HUES48 (cell line): ENCODE measurements around the gene CTNND2.
A peak's percentile ranks its signal among the peaks of the same experiment; 100 is the strongest.

Experiments used
- H3K27ac ChIP-seq: one replicate; pipeline ENCODE4 v1.7.0; 2013; ENCODE audit warnings: low read depth, low read length, inconsistent platforms
- H3K27me3 ChIP-seq: 2 replicates; pipeline ENCODE4 v1.6.1; 2013; ENCODE audit warnings: mild to moderate bottlenecking, low read length; ENCODE audit not compliant: control insufficient read depth, insufficient read depth
- H3K36me3 ChIP-seq: 2 replicates; pipeline ENCODE4 v1.6.1; 2013; ENCODE audit warnings: low read length; ENCODE audit not compliant: control insufficient read depth, insufficient read depth
- H3K4me1 ChIP-seq: 2 replicates; pipeline ENCODE4 v1.6.1; 2013; ENCODE audit warnings: mild to moderate bottlenecking, low read length; ENCODE audit not compliant: control insufficient read depth, insufficient read depth
- H3K4me3 ChIP-seq: 2 replicates; pipeline ENCODE4 v1.5.1; 2013; ENCODE audit warnings: mild to moderate bottlenecking, low read depth, low read length
- H3K9ac ChIP-seq: 2 replicates; pipeline ENCODE4 v1.6.1; 2013; ENCODE audit warnings: mild to moderate bottlenecking, low read depth, low read length, moderate library complexity
- H3K9me3 ChIP-seq: 2 replicates; pipeline ENCODE4 v1.6.1; 2013; ENCODE audit warnings: low read length; ENCODE audit not compliant: control insufficient read depth, insufficient read depth

The CTNND2 gene

DNA sequence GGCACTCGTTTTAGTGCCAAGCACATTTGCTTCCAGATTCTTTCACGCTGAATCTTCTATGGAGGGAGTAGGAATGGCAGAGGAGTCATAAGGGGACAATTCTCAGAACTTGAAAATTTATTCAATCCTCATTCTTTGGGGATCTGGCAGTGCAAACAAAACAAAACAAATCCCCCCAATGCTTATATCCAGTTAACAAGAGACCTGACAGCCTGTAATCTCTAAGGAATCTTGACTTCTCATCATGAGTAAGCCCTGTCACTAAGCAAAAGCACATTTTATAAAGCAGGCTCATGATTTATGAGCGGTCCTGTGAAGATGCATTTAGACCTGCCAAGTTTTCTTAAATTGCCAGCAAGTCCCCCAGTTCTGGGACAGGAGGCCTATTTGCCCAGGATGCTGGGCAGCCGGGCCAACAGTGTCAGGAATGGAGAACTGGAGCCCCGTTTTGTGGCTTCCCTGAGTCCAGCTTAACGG lies 513.9 kb downstream of the CTNND2 start:
- Histone ChIP-seq H3K4me3 (no peak overlapping the region), H3K36me3 (no peaks in the 10 kb centered on the region), H3K9me3 (no peaks in the 10 kb centered on the region), H3K4me1 (peaks cover 14% of the 10 kb centered on the region), H3K27me3 (peaks cover 11% of the 10 kb centered on the region), H3K9ac (no peak overlapping the region), H3K27ac (no peak overlapping the region)

DNA sequence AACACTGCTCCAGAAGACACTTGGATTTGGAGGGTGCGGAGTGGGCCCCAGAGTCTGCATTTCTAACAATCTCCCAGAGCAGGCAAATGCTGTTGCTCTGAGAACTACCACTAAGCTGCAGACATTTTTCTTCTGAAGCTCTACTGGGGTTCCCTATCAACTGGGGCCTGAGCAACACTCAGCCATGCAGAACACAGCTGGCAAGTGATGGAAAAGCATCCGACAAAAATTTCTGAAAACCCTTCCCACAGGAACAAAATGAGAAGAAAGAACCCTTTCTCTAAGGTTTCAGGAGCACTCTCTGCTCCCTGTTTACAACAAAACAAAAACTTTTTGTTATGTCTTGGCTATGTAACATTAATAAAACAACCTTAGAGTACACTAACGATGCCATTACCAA lies 516.9 kb downstream of the CTNND2 start:
- no peaks in the 10 kb centered on the region for H3K36me3 ChIP-seq
- no peak overlapping the region for H3K4me3 ChIP-seq
- no peak overlapping the region for H3K27ac ChIP-seq
- no peaks in the 10 kb centered on the region for H3K9me3 ChIP-seq
- H3K9ac ChIP-seq = no peak overlapping the region
- H3K4me1 ChIP-seq = peaks cover 15% of the 10 kb centered on the region
- H3K27me3 ChIP-seq = peaks cover 39% of the 10 kb centered on the region

DNA sequence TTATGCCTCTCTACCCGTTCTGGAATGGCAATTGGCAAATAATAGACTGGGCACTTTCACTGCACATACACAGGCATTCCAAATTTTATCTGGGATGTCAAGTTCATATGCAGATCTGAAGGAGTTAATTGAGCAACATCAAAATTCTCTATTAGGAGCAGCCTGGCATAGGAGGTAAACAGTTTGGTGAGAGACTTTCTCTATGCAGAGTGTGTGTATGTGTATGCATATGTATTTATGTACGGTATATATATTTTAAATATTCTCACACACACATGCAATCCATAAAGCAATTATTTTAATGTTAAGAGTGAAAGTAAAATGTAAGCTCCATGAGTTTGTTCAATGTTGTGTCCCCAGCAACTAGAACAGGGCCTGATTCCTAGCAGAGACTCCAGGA lies 517.8 kb downstream of the CTNND2 start:
- Histone ChIP-seq H3K36me3 (no peaks in the 10 kb centered on the region), H3K9ac (no peak overlapping the region), H3K9me3 (no peaks in the 10 kb centered on the region), H3K4me3 (0 out of 2 replicates have a peak overlapping the region, but pooled peaks have one; percentile 55), H3K4me1 (peaks cover 15% of the 10 kb centered on the region), H3K27me3 (peaks cover 40% of the 10 kb centered on the region), H3K27ac (no peak overlapping the region)

DNA sequence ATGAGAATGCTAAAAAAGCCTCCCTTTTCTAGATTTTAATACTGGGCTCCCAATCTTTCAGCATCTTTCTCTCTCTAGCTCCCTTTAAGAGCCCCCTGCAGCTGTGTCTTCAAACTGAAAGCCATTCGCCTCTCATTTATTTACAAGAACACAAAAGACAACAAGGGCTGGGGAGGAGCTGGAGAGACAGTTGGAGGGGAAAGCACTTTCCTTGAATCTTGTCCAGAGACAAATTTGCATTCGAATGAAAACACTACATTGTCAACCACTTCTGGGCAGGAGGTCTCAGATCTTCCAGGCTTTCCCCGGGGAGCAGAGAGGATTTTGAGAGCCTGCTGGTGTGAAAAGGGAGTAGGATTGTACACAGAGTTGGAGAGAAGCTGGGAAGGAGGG lies 518.3 kb downstream of the CTNND2 start:
- peak overlapping the region; percentile 55 for H3K4me3 ChIP-seq
- no peaks in the 10 kb centered on the region for H3K9me3 ChIP-seq
- peaks cover 15% of the 10 kb centered on the region for H3K4me1 ChIP-seq
- peaks cover 40% of the 10 kb centered on the region for H3K27me3 ChIP-seq
- H3K27ac ChIP-seq = peak overlapping the region; percentile 4
- no peaks in the 10 kb centered on the region for H3K36me3 ChIP-seq
- no peak overlapping the region for H3K9ac ChIP-seq

DNA sequence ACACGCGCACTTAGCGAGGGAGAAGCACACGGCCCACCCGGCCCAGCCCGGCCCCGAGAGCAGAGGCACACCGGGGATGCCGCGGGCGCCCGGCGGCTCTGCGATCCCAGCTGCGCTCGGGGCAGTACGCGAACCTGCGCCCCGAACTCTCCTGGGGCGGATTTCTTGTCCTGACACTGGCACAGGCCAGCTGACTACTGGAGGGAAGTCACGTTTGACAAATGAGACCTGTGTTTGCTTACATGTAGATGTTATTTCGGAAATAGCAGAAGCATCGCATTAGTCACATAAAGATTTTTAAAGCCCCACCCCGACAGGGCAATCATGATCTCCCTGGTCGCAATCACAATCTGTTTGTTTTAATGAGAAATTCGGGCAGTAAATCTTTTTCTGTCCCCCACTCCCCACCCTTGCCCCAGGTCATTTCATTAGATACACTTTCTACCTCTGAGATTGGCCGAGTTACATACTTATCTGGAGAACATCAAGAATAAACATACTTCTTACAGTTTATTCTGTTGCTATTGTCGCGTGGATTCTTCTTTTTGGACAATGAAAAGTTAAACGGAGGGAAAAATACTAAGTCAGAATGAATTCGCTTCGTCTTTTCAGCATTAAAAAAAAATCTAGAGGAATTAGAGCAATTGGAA lies 518.9 kb downstream of the CTNND2 start:
- peaks cover 40% of the 10 kb centered on the region for H3K27me3 ChIP-seq
- no peak overlapping the region for H3K9ac ChIP-seq
- peak overlapping the region; percentile 4 for H3K27ac ChIP-seq
- H3K4me1 ChIP-seq = peaks cover 15% of the 10 kb centered on the region
- H3K9me3 ChIP-seq = no peaks in the 10 kb centered on the region
- H3K36me3 ChIP-seq = no peaks in the 10 kb centered on the region
- peak overlapping the region; percentile 55 for H3K4me3 ChIP-seq

DNA sequence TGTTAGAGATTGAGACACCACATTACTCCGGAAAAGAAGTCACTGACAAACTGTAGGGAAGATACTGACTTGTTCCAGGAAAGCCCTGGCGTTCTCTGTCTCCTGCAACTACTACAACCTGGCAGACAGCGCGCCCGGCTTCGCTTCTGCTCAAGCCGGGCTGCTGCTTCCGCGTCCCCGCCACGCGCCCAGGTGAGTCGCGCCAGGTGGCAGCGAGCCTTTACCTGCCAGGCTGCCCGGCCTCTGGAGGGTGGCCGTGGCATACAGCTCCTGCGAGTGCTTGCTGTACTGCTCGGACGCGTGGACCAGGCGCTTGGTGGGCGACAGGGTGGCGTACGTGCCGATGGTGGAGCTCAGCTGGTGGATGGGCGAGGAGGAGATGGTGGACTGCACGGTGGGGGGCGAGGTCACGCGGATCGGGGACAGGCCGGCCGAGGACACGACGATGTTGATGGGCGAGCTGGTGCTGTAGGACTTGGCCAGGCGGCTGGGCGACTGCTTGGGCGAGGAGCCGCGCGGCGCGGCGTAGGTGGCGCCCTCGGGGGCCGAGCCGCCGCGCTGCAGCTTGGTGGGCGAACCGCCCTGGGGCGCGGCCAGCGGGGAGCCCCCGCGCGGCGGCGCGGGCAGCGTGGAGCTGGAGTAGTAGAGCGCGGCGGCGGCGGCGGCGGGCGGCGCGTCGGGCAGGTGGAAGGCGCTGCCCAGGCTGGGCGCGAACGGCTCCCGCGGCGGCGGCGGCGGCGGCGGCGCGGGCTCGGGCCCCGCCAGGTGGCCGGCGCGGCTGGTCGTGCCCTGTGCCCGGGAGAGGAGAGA lies 519.6 kb downstream of the CTNND2 start:
- Histone ChIP-seq H3K9me3 (no peaks in the 10 kb centered on the region), H3K27me3 (peaks cover 40% of the 10 kb centered on the region), H3K27ac (no peak overlapping the region), H3K4me3 (peak overlapping the region; percentile 55), H3K4me1 (peaks cover 15% of the 10 kb centered on the region), H3K9ac (no peak overlapping the region), H3K36me3 (no peaks in the 10 kb centered on the region)

DNA sequence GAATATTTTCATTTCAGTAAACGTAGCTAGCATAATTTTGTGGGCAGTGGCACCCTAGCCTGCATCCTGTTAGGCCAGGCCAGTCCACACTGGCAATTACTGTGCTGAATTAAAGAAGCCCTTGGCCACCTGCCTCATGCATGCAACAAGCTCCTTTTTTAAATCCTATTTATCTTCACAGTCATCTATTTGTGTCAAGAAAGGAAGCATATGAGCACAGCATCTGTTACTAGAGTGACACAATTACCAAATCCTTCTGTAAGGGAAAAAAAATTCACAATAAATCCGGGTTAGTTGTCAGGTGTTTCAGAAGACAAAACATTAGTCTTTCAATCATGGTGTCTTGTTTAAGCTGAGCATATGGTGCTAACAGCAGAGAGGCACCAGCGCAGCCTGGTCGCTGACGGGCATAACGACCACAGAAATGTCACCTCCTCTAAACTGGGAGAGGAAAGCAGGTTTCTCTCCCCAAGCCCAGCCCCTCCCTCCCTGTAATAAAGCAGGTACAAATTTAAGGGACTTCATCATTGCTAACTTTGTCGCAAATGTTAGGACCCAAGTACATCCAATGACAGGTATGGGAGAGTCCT lies 520.6 kb downstream of the CTNND2 start:
- Histone ChIP-seq H3K4me3 (no peak overlapping the region), H3K27ac (no peak overlapping the region), H3K9me3 (no peaks in the 10 kb centered on the region), H3K4me1 (peaks cover 15% of the 10 kb centered on the region), H3K9ac (no peak overlapping the region), H3K36me3 (no peaks in the 10 kb centered on the region), H3K27me3 (peaks cover 40% of the 10 kb centered on the region)

DNA sequence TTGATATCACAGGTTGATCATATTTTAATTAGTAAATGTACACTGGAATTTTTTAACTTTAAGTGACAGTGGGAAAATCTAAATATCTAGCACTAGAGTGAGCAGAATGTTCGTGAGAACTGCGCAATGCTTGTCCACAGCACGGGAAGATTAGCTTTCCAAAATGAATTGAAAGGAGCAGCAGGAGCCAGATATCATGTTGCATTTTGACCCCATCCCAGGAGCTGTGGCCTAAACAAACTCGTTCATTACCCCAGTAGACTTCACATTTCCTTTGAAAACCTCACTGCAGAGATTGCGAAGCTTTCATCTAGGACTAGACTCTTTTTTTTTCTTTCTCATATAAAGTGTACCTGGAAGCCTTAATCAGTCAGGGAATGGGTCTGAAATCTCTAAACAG lies 525.8 kb downstream of the CTNND2 start:
- H3K9ac ChIP-seq = no peak overlapping the region
- no peak overlapping the region for H3K4me3 ChIP-seq
- H3K4me1 ChIP-seq = peaks cover 15% of the 10 kb centered on the region; the same call in 1 of the 2 replicates
- no peaks in the 10 kb centered on the region for H3K36me3 ChIP-seq
- H3K27me3 ChIP-seq = peaks cover 11% of the 10 kb centered on the region
- H3K27ac ChIP-seq = no peak overlapping the region
- no peaks in the 10 kb centered on the region for H3K9me3 ChIP-seq

DNA sequence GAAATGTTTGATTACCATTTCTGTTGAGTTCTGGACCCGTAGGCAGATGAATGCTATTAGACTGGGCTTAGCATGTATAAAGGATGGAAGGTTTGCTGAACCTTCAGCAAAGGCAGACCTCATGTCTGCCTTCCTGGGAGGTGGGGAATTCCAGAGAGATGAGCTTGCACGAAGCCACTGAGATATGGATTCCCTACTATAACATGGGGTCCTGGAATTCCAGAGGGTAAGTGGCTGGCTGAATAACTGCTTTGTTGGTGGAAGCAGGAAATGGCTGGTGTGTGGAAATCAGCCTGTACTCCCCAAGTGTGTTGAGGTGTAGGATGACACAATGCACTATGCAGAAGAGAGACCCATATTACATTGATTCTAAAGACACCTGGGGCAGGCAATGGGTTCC lies 526.4 kb downstream of the CTNND2 start:
- no peak overlapping the region for H3K27ac ChIP-seq
- H3K4me1 ChIP-seq = peaks cover 15% of the 10 kb centered on the region; the same call in 1 of the 2 replicates
- H3K27me3 ChIP-seq = peaks cover 6% of the 10 kb centered on the region
- no peaks in the 10 kb centered on the region for H3K36me3 ChIP-seq
- H3K9ac ChIP-seq = no peak overlapping the region
- no peaks in the 10 kb centered on the region for H3K9me3 ChIP-seq
- no peak overlapping the region for H3K4me3 ChIP-seq

DNA sequence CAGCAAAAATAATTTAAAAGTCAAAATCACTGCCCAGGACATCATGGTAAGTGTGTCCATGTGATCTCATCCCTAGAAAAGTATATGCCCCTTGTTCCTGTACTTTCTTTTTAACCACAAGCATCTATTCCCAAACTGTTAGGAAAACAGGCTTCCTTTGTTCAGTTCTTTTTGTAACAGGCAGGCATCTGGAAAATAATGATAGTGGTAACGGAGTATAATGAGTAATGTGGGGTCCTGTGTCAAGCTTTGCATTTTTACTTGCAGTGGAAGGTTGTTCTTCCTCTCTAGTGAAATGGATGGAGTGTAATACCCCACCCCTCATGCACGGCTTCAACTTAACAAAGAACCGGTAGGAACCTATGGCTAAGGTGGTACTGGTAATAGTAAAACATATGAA lies 532.1 kb downstream of the CTNND2 start:
- H3K9me3 ChIP-seq = no peaks in the 10 kb centered on the region

DNA sequence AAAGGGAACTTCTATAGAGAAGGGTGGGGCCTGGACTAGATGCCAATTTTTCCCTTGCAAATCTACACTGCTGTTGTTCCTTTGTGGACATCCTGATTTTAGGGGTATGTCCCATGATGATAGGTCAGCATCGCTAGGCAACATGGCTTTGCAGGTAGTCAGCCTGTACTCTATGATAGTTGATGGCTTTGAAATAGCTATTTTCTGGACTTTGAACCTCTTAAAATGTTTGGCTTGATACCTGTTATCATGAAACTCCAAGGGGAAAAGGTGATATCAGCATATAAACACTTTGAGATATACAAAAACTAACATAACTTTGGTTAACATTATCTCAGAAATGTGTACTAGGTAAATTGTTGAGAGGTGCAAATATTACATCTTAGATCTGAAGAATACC lies 533.2 kb downstream of the CTNND2 start:
- no peak overlapping the region for H3K4me3 ChIP-seq
- no peak overlapping the region for H3K9ac ChIP-seq
- no peaks in the 10 kb centered on the region for H3K27me3 ChIP-seq
- H3K36me3 ChIP-seq = no peaks in the 10 kb centered on the region
- peaks cover 19% of the 10 kb centered on the region; the same call in 1 of the 2 replicates for H3K4me1 ChIP-seq
- H3K9me3 ChIP-seq = no peaks in the 10 kb centered on the region
- no peak overlapping the region for H3K27ac ChIP-seq

More for the DNA sequence above, 532.1 kb downstream of the CTNND2 start:
- Histone ChIP-seq H3K4me3 (no peak overlapping the region), H3K27ac (no peak overlapping the region), H3K36me3 (no peaks in the 10 kb centered on the region), H3K9ac (no peak overlapping the region), H3K4me1 (peaks cover 19% of the 10 kb centered on the region; the same call in 1 of the 2 replicates), H3K27me3 (no peaks in the 10 kb centered on the region)
